DOHH2 (cell line): ENCODE results near the gene TTC28.

Source experiments
- CTCF ChIP-seq: fragments of 200-600 bp; sonication (generic); IDR thresholded peaks from one replicate; pipeline ENCODE4 v1.5.1; 2014; ENCODE audit warnings: antibody characterized with exemption, mild to moderate bottlenecking, low read depth, low read length; ENCODE audit not compliant: poor library complexity, severe bottlenecking
- EZH2phosphoT487 ChIP-seq: fragments of 200-600 bp; sonication (generic); IDR thresholded peaks from 2 replicates; pipeline ENCODE4 v1.6.1; 2017; ENCODE audit warnings: borderline replicate concordance, mild to moderate bottlenecking, antibody characterized with exemption, low read length, moderate library complexity, mixed read lengths

DNA sequence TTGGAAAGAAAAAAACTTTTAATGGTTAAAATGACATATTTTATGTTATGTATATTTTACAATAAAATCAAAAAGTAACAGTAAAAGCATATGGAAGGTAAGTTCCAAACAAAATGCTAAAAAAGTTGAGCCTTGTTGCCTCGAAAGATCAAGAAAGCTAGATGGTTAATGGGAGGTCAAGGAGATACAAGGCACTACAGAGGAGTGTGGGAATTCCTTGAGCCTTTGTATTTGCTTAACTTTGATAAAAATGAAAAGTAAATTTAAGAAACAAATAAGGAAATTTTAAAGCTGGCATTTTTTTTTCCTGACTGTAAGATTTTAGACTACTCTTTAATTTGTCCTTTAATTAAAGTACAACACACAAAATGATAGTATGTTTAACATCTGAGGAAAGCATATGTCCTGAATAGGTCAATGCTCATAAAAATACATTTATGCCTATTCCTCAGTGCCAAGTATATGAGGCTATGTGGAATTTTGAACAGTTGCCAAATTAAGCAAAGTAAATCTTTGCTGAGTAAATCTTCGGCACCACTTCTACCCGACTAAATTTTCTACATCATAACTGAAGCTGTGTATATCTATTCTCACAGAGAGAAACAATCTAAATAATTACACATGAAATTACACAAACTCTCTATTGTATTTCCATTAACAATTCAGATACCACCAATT, 108.8 kb downstream of the TTC28 start:
- TF ChIP-seq CTCF (no peak), EZH2phosphoT487 (no peak)
